GM12878 (cell line): ENCODE data around the gene APOC4. TPM values are rescaled to one million over a fixed set of nuclear protein-coding genes. Genes with fewer than 3 reads are reported as not detected.

ENCODE experiments used
- ATAC-seq: fragments of 200-7000 bp; cut with Tn5 transposase; 3 replicates; pipeline ENCODE4 v1.9.1; 2020; ENCODE audit warnings: mild to moderate bottlenecking, moderate library complexity
- BruUV-seq: library from RNA; stranded (reverse); fragments of 400-500 nt; replicated peaks from 2 replicates; lab custom pipeline; 2021; lab: Mats Ljungman, UMichigan
- CTCF ChIA-PET: fragments of 300-600 bp; sonication (Branson Sonifier 250); formaldehyde crosslinking; extraction: SDS; loops from one replicate; lab custom pipeline; 2021; ENCODE audit warnings: inconsistent platforms; lab: Yijun Ruan, JAX
- POLR2A ChIA-PET: fragments of 350-600 bp; formaldehyde crosslinking; extraction: SDS; loops from one replicate; lab custom pipeline; 2021; ENCODE audit warnings: inconsistent platforms; lab: Charles Lee
- RAD21 ChIA-PET: fragments of 300-600 bp; sonication (Branson Sonifier 250); formaldehyde crosslinking; loops from one replicate; lab custom pipeline; 2023; ENCODE audit warnings: antibody characterized with exemption; ENCODE audit not compliant: unreplicated experiment; lab: Charles Lee
- SMC1A ChIA-PET: fragments of 300-600 bp; sonication (Branson Sonifier 250); formaldehyde crosslinking; loops from one replicate; lab custom pipeline; 2023; ENCODE audit not compliant: unreplicated experiment, uncharacterized antibody; lab: Charles Lee
- DNase-seq: peaks from one replicate; pipeline ENCODE4 v3.0.0-alpha.2; 2011; ENCODE audit warnings: low read depth, low spot score
- FAIRE-seq: peaks from 3 replicates; lab custom pipeline; 2011; peaks lifted over from hg19 to GRCh38; lab: Jason Lieb, UNC
- H2AFZ ChIP-seq: 2 replicates; pipeline ENCODE4 v1.6.0; 2011; ENCODE audit warnings: low read depth, low read length, control low read depth; ENCODE audit not compliant: control insufficient read depth
- H3K27ac ChIP-seq: 2 replicates; pipeline ENCODE4 v1.5.1; 2011; ENCODE audit warnings: control low read depth; ENCODE audit not compliant: control insufficient read depth, insufficient read depth
- H3K27me3 ChIP-seq, 2 experiments: replicated peaks in 1 of 2; 2 replicates each; pipeline versions ENCODE4 v1.6.0 to v1.6.1; 2011; ENCODE audit warnings: low read length in 1 of 2; ENCODE audit not compliant: control insufficient read depth in 2 of 2, insufficient read depth in 2 of 2
- H3K36me3 ChIP-seq, 2 experiments: 2 replicates each; pipeline ENCODE4 v1.5.1; 2011; ENCODE audit warnings: low read length in 1 of 2; ENCODE audit not compliant: control insufficient read depth in 2 of 2, insufficient read depth in 2 of 2
- H3K4me1 ChIP-seq: 2 replicates; pipeline ENCODE4 v1.6.1; 2011; ENCODE audit warnings: mild to moderate bottlenecking, low read length, moderate library complexity, mixed read lengths; ENCODE audit not compliant: control insufficient read depth, insufficient read depth
- H3K4me2 ChIP-seq: 2 replicates; pipeline ENCODE4 v1.6.0; 2011; ENCODE audit warnings: control low read depth; ENCODE audit not compliant: control insufficient read depth, insufficient read depth
- H3K4me3 ChIP-seq: fragments of 200-600 bp; sonication (generic); 2 replicates; pipeline ENCODE4 v1.5.1; 2016
- H3K79me2 ChIP-seq: 2 replicates; pipeline ENCODE4 v1.6.0; 2011; ENCODE audit warnings: low read length; ENCODE audit not compliant: control insufficient read depth, insufficient read depth
- H3K9ac ChIP-seq: 2 replicates; pipeline ENCODE4 v1.8.0; 2011; ENCODE audit warnings: low read length, control low read depth, mixed read lengths; ENCODE audit not compliant: control insufficient read depth, insufficient read depth
- H3K9me3 ChIP-seq: replicated peaks from 3 replicates; pipeline ENCODE4 v1.5.1; 2011; ENCODE audit warnings: mild to moderate bottlenecking, low read length; ENCODE audit not compliant: control insufficient read depth, insufficient read depth
- H4K20me1 ChIP-seq: 2 replicates; pipeline ENCODE4 v1.6.0; 2011; ENCODE audit not compliant: control insufficient read depth, insufficient read depth
- ASH2L ChIP-seq: fragments of 300-600, 200-600 bp; sonication (generic); IDR thresholded peaks from 2 replicates; pipeline ENCODE4 v1.6.1; 2017; ENCODE audit warnings: low read depth, mild to moderate bottlenecking, borderline replicate concordance
- CEBPB ChIP-seq, 2 experiments: fragments of 150-350 bp in 1 of 2; IDR thresholded peaks; 2 replicates each; pipeline ENCODE4 v1.6.1; 2012 to 2014; ENCODE audit warnings: low read depth in 2 of 2, low read length in 2 of 2, borderline replicate concordance in 1 of 2, inconsistent platforms in 1 of 2
- CHD2 ChIP-seq: IDR thresholded peaks from 2 replicates; pipeline ENCODE4 v1.6.1; 2011; ENCODE audit warnings: low read depth, low read length, improper control_type of control experiment, borderline replicate concordance
- CREB1 ChIP-seq: IDR thresholded peaks from 2 replicates; pipeline ENCODE4 v1.6.1; 2012; ENCODE audit warnings: low read depth, mild to moderate bottlenecking, inconsistent platforms
- HDAC2 ChIP-seq: fragments of 200-600 bp; sonication (generic); IDR thresholded peaks from 2 replicates; pipeline ENCODE4 v1.6.1; 2017
- HDAC6 ChIP-seq: fragments of 200-600 bp; sonication (generic); IDR thresholded peaks from one replicate; pipeline ENCODE4 v1.8.0; 2017; ENCODE audit warnings: antibody characterized with exemption; ENCODE audit not compliant: unreplicated experiment
- MEF2A ChIP-seq: IDR thresholded peaks from 2 replicates; pipeline ENCODE4 v1.6.1; 2011; ENCODE audit warnings: low read depth, mild to moderate bottlenecking, low read length, moderate library complexity; ENCODE audit not compliant: insufficient read depth
- MLLT1 ChIP-seq: fragments of 450-650 bp; IDR thresholded peaks from 2 replicates; pipeline ENCODE4 v1.6.1; 2016; ENCODE audit warnings: mild to moderate bottlenecking
- NFIC ChIP-seq: IDR thresholded peaks from 2 replicates; pipeline ENCODE4 v1.6.1; 2012; ENCODE audit warnings: low read depth, mild to moderate bottlenecking, inconsistent platforms, low read length, moderate library complexity
- NR2C2 ChIP-seq: IDR thresholded peaks from 2 replicates; pipeline ENCODE4 v1.6.1; 2011; ENCODE audit warnings: borderline replicate concordance, low read depth; ENCODE audit not compliant: control insufficient read depth, insufficient read length
- PAX8 ChIP-seq: fragments of 450-650 bp; IDR thresholded peaks from 2 replicates; pipeline ENCODE4 v1.6.1; 2017; ENCODE audit warnings: mild to moderate bottlenecking, moderate library complexity
- SMAD1 ChIP-seq: fragments of 450-650 bp; IDR thresholded peaks from 2 replicates; pipeline ENCODE4 v1.6.1; 2018; ENCODE audit warnings: mild to moderate bottlenecking, low read depth; ENCODE audit not compliant: partially characterized antibody
- SMC3 ChIP-seq: IDR thresholded peaks from 2 replicates; pipeline ENCODE4 v1.6.1; 2011; ENCODE audit warnings: low read length, improper control_type of control experiment, borderline replicate concordance
- ZNF207 ChIP-seq: fragments of 450-650 bp; IDR thresholded peaks from 2 replicates; pipeline ENCODE4 v1.6.1; 2014; ENCODE audit warnings: antibody characterized with exemption, mild to moderate bottlenecking, borderline replicate concordance
- ZNF274 ChIP-seq: IDR thresholded peaks from one replicate; pipeline ENCODE4 v1.8.0; 2011; ENCODE audit not compliant: insufficient read length, insufficient read depth
- ZNF622 ChIP-seq: fragments of 450-650 bp; IDR thresholded peaks from 2 replicates; pipeline ENCODE4 v1.6.1; 2017; ENCODE audit warnings: mild to moderate bottlenecking, inconsistent platforms
- WGBS: methylation state at CpG from one replicate; pipeline ENCODE4 v1.1.6; 2016; ENCODE audit warnings: low lambda C conversion rate; ENCODE audit not compliant: insufficient replicate concordance, insufficient coverage; ENCODE audit errors: missing lambda C conversion rate; 5-methylcytosine and 5-hydroxymethylcytosine counted together
- in situ Hi-C: fragments of 300-500 bp; cut with MboI; formaldehyde crosslinking; loops from 9 replicates; pipeline ENCODE4 v1.14.3; 2018; ENCODE audit warnings: mixed read lengths
- intact Hi-C: fragments of 100-400 bp; cut with micrococcal nuclease; formaldehyde crosslinking; loops from one replicate; pipeline ENCODE4 v1.14.2; 2022; ENCODE audit not compliant: unreplicated experiment
- polyA plus RNA-seq, 11 experiments: library from polyadenylated mRNA; depleted of rRNA in 4 of 11; unstranded in 6 of 11; stranded (reverse) in 5 of 11; fragments of >200 nt; fragmentation: Nextera tagmentation in 4 of 11; fragmentation: Illumina TruSeq in 1 of 11; extraction: Ambion mirVana in 4 of 11; extraction: Trizol in 1 of 11; gene quantifications; 1 replicate in 1 of 11; 2 replicates in 10 of 11; pipeline versions ENCODE4 v1.2.1 to v1.2.3, GENCODE V29; 2011 to 2016; ENCODE audit warnings: inconsistent platforms in 2 of 11, missing spikeins in 2 of 11, low read depth in 1 of 11
- total RNA-seq, 4 experiments: library from RNA; depleted of rRNA in 3 of 4; stranded (reverse); fragments of >200 nt in 3 of 4; fragmentation: Illumina TruSeq in 1 of 4; extraction: Trizol in 1 of 4; gene quantifications; 2 replicates each; pipeline versions ENCODE4 v1.2.1 to v1.2.3, GENCODE V29; 2013 to 2021

APOC4 gene
- total and polyA plus RNA-seq, 10 of the 15 experiments (the other 5 are each of a cell fraction or from before 2014, with no cell fraction given), result not detected

- TF ChIP-seq MLLT1 (peak; percentile 82), CHD2 (peak; percentile 98), NR2C2 (no peak), MEF2A (no peak)
Observed at GRCh38 chr19:44954649-44955504, 12.8 kb downstream of the APOC4 start, which contains the start of gene CLPTM1 (continued).

GRCh38 chr19:44955505-44956439 is 13.7 kb downstream of the APOC4 start:
- no peak for DNase-seq
- in situ Hi-C loops, result loop anchor here (10.0 kb wide), 1 partner anchor 51 kb away; the partner anchor contains the start of gene APOE
- TF ChIP-seq ASH2L (no peak), MLLT1 (no peak), NFIC (no peak), ZNF207 (0 out of 2 replicates have a peak, but pooled peaks have one; percentile 24), HDAC2 (no peak), MEF2A (no peak), HDAC6 (no peak), SMAD1 (no peak), PAX8 (no peak), CEBPB (IDR thresholded peaks at IDR 0.05; ENCODE audit: borderline replicate concordance in 1 of 2, low read depth in 2 of 2, low read length in 2 of 2) (no peak), SMC3 (no peak), ZNF622 (no peak), CREB1 (no peak; the same call in 1 of the 2 replicates), ZNF274 (no peak)

More at GRCh38 chr19:44955505-44956439, 13.7 kb downstream of the APOC4 start:
- Histone ChIP-seq H3K9ac (peak overlapping the region; percentile 98), H3K27ac (peak overlapping the region; percentile 100), H3K4me2 (peak overlapping the region; percentile 46), H3K9me3 (no peaks in the 10 kb centered on the region), H3K4me3 (peak overlapping the region; percentile 80), H2AFZ (peak overlapping the region; percentile 81), H3K79me2 (peaks cover 62% of the 10 kb centered on the region), H3K4me1 (peaks cover 13% of the 10 kb centered on the region), H3K27me3 (no peaks in the 10 kb centered on the region), H4K20me1 (no peaks in the 10 kb centered on the region), H3K36me3 (peaks cover 3% of the 10 kb centered on the region in 2 experiments; a peak in 3 of 4 replicates)
- ChIA-PET SMC1A (interaction anchor here (0.6 to 2.0 kb wide), 5 partner anchors 83 to 209 kb away, joined by 3 to 6 read pairs (median 3); partner anchors contain the start of gene CLASRP), CTCF (interaction anchor here (0.6 to 1.3 kb wide), 3 partner anchors 52 to 110 kb away, joined by 3 to 4 read pairs (median 4); no protein-coding TSS in a partner anchor), POLR2A (interaction anchor here (0.5 to 1.4 kb wide), 4 partner anchors 11 to 84 kb away, joined by 3 to 6 read pairs (median 4); partner anchors contain the start of gene CLASRP), RAD21 (interaction anchor here (0.6 kb wide), 1 partner anchor 206 kb away, joined by 3 read pairs; no protein-coding TSS in a partner anchor)
- ATAC-seq (peak; percentile 47), FAIRE-seq (no peak)
- TSS peak; percentile 62 for BruUV-seq
- 1% methylated on average over 40 of the region's 40 CpGs for WGBS
- intact Hi-C loops, result no loop called here
